GM21447 (cell line): ENCODE data around the gene WDR6.
"Not testable (repeated sequence)": the region's sequence is repeated elsewhere in the genome, so short reads cannot be mapped to it uniquely, and the experiment has no call there.

Experiments
- ATAC-seq: cut with Tn5 transposase; IDR thresholded peaks from one replicate; pipeline ENCODE4 v1.9.1; 2021; ENCODE audit not compliant: unreplicated experiment

Gene WDR6

DNA sequence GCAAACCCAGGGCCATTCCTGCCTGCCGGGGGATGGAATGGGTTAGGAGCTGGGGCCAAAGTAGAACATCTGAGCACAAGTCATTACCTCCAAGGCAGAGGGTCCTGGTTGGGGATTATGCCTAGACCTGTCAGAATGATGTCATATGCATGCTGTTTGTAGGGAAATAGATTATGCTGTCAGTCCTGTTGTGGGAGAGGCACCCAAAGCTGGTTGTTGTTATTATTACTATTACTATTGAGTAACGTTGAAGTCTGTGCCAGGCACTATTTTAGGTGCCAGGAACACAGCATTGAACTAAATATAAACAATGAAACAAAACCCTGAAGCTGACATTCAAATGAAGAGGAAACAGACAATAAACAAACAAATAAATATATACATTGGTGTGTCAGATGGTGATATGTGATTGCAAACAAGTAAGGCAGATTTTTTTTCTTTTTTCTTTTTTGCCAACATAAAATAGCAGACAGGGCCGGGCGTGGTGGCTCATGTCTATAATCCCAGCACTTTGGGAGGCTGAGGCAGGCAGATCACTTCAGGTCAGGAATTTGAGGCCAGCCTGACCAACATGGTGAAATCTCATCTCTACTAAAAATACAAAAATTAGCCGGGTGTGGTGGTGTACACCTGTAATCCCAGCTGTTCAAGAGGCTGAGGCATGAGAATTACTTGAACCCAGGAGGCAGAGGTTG, 15.2 kb upstream of the WDR6 start:
- ATAC-seq = no peak

DNA sequence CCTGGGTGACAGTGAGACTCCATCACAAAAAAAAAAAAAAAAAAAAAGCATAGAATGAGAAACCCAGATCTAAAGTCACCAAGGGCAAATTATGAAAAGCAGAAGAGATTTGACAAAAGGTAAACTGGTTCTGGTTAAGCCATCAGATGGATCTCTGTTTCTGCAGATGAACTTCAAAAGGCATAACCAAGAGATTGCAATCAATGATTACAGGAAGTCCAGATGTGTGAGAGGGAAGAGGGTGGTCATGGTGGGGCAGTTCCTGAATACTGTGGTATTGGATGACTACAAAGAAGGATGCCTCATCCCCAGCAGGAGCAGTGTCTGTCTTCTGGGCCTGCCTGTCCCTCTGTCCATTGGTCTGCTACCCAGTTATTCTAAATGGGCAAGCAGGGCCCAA, 13.4 kb upstream of the WDR6 start:
- ATAC-seq = no peak

DNA sequence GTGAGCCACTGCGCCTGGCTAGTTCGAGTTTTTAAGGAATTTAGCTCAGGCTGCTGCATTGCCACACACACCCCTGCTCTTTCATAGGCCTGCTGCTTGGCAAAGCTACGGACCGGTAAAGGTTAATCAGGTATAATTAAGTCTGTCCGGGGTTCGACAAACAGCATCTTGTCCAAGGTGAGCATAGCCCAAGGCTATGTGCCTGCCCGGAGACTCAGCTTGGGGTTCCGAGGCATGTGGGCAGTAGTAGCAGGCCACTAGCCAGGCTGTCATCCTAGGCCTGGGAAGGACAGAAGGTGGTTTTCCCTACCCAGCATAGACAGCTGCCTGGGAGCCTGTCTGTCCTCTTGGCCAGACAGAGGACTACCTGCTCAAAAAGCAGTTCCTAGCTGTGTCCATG, 10.6 kb upstream of the WDR6 start:
- ATAC-seq = no peak

DNA sequence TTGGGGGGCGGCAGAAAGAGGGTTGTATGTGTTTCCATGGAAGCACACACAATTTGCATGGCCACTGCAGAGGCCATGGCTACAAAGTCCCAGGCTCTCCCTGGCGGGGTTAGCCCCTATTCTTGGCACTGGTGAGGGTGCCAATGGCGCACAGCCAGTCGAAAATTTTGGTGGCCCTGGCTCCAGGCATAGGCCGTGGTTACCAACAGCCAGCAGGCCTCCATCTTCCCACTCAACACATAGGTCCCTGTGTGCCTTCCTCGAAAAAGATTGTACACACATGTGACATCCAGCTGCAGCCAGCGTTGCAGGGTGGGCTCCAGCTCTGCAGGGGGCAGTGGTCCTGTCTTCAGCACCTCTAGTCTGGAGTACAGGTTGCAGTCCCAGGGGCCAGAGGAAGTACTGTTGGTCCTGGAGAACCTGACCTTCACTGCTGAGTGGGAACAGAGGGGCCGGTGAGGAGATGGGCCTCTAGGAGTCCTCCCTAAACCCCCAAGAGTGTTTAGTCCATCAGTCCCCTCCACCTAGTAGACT, 10.0 kb upstream of the WDR6 start:
- ATAC-seq = no peak

DNA sequence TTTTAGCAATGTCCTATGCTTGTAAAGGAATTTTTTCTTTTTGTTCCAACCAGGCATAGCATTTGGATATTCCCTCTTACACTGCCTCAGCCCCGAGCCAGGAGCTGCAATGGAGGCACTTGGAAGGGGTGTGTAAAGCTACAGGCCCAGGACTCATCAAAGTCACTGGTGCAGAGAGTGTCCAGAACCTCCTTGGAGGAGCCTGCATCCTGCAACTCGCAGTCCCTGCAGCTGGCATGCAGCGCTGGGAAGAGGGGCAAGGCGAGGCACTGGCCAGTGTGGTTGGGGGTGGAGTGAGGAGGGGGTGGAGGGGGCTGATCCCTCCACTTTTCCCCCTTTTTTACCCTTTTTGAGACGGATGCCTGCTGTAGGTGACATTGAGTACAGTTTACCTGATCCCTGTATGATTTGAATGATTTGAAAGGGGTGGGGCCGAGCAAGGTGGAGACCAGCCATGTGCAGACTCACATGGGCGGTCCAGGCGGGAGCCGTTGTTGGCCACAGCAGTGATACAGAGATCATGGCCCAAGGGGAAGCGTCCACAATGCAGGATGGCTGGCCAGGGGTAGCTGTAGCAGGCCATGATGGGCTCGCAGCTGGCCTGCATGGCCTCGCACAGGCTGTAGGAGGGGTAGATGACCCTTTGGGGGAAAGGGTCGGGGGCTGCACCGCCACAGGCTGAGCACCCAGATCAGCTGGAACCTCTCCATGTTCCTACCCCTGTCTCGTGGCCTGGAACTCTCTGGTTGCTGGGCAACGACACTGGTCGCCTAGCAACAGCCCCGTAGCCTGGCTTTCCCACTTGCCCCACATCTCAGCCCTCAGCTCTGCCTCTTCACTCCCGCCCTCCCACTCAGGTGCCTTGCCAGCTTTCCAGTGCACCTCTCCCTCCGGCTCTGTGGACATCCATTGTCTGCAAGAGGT, 9.2 kb upstream of the WDR6 start:
- ATAC-seq = no peak

DNA sequence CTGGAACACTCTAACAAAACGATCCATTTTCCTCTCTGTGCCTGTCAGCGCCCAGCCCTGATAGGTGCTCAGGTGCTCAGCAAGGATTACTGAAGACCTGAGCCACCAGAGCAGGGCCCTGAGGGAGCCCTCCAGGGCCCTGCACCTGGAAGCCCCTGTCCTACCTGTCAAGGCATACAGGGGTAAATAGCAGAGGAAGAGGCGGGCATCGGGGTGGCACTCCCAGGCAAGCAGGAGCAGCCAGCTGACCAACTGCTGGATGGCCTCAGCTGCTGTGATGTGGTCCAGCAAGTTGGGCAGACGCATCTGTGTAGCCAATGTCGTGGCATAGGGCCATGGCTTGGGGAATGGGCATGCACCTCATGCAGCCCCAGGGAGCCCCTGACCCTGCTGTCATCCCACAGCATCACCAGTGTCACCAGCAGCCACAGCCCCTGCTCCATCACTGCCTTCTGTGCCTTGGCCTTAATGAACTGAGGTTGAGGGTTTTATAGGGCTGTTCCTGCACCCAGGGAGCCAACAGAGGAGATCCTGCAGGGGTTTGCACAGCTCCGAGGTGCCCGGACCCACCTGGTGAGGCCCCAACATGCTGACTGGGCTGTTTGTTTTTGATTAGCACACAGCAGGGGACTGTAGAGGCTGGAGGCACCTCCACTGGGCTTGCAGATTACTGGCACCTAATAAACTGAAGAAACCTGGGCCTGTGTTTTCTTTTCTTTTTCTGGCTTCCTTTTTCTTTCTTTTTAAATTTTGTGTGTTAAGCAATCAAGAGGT, 7.9 kb upstream of the WDR6 start:
- ATAC-seq = no peak

DNA sequence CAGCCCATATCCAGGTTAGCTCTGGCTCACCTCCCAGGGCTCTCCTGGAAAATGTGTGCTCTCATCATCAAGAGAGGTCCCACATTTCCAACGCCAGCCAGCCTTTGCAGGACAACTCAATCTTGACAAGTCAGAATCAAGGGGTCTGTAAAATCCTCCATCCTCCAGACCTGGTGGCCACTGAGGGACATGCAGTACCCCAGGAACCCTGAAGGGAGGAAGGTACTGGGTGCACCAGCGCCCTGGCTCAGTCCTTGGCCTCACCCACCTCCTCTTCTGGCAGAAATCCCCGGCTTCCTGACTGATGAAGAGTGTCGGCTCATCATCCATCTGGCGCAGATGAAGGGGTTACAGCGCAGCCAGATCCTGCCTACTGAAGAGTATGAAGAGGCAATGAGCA, 6.0 kb upstream of the WDR6 start:
- no peak for ATAC-seq

DNA sequence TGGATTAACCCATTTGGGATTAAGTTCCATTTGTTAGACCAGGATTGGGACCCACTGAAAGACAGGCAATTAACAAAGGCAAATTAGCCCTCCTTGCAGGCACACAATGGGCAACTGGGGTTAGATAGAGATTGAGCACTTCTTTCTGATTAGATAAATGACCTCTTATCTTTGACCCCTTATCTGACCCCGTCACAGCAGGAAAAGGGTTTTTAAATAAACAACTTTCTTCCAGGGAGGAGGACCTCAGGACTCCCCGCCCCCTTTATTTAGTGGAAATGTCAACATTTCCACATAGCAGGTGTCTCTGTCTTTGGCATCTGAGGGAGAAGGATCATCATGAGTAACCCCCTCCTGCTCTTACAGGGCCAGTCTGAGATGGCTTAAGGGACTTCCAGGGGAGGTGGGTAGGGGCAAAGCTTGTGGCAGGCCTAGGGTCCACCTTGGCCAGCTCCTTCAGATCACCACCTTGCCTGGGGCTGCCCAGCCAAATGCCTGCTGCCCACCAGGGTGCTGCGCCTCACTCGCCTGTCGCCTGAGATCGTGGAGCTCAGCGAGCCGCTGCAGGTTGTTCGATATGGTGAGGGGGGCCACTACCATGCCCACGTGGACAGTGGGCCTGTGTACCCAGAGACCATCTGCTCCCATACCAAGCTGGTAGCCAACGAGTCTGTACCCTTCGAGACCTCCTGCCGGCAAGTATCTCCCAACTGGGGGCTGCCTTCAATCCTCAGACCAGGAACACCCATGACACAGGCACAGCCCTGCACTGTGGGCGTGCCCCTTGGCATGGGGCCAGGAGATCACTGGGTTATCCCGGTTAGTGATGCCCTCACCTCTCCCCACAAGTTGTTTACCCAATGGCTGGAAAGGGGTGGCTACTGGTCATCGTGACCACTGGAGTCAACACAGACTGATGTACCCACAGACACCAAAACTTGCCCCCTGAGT, 2.6 kb upstream of the WDR6 start:
- ATAC-seq = no peak

DNA sequence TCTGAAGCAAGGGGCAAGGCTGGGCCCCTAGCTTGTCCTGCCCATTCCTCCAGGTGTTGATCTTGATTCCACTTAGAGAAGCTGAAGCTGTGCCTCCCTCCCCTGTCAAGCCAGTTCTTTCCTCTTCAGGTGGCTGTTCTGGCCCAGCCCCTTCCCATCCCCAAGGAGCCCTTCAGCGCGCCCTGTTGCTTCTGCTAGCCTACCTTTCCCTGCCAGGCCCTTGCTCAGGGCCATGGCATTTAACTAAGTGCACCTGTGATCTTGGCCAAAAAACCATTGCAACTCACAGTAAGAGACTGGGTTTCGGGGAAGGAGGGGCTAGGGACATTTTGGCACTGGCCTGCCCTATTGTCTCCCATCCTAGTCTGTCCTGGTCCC, 1.9 kb upstream of the WDR6 start:
- no peak for ATAC-seq

DNA sequence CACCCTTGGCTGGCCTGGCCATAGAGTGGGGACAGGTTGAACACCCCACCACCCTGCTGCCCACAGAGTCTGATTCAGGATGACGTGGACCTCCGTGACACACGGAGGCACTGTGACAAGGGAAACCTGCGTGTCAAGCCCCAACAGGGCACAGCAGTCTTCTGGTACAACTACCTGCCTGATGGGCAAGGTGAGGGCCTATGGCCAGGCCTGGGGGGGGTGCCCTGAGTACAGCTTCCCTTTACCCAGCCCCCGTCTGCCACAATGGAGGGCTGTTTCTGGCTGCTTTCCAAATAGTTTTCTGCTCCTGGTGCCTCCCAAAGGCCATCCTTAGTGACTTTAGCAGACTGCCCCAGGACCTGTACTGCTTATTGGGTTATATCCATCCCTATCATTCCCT, 1.2 kb upstream of the WDR6 start:
- ATAC-seq = no peak

DNA sequence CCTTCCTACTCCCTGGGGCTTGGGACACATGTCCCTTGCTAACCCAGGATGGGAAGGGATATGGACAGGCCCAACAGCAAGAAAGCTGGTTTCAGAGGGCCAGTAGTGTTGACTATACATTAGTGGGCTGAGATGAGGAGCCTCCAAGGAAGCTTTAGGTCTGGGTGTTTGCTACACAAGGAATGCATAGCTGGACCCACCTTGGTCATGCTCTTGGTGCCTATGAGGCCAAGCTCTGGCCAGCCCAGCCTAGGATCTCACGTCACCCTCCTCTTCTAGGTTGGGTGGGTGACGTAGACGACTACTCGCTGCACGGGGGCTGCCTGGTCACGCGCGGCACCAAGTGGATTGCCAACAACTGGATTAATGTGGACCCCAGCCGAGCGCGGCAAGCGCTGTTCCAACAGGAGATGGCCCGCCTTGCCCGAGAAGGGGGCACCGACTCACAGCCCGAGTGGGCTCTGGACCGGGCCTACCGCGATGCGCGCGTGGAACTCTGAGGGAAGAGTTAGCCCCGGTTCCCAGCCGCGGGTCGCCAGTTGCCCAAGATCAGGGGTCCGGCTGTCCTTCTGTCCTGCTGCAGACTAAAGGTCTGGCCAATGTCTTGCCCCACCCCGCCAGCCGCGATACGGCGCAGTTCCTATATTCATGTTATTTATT, 653 bp upstream of the WDR6 start:
- ATAC-seq = peak; percentile 1

DNA sequence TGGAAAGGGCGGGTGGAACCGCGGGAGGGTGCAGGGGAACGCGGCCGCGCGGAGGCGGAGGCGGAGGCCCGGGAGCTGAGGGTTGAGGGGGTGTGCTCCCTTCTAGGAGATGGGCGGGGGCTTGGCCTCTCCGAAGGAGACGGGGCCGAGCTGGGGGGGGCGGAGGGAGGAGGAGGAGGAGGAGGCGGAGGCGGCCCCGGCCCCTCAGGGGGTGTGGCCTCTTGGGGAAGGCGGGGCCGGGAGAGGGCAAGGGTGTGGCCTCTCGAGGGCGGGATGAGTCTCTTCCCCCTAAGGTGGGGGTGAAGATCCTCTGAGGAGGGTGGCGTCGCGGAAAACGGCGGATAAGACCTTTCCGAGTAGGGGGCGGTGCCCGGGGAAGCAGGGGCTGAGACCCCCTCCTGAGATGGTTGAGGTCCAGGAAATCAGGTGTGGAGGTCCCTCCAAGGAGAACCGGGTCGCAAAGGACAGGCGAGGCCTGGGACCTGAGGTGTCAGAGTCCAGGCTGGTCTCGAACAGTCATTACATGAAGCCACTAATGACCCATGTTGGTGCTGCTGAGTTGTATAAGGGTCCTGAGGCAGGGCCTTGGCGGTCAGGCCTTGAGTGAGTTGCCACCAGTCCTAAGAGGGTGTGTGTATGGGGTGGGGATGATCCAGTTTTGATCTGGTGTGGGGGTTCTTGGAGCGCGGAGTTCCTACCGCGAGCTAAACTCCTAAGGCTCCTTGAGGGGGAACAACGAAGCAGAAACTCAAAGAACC, 759 bp downstream of the WDR6 start:
- ATAC-seq = peak; percentile 36

DNA sequence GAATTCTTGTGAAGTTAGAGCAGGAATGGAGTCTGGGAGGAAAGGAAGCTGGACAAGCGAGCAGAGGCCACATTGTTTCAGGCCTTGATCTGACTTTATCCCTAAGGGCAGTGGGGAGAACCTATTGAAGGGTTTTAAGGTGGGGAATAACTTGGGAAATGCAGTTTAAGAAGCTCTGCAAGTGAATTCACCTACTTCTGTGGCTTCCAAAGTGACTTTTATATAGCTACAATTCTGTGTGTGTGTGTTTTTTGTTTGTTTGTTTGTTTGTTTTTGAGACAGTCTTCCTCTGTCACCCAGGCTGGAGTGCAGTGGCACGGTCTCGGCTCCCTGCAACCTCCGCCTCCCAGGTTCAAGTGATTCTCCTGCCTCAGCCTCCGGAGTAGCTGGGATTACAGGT, 1.4 kb downstream of the WDR6 start:
- not testable (repeated sequence) for ATAC-seq

DNA sequence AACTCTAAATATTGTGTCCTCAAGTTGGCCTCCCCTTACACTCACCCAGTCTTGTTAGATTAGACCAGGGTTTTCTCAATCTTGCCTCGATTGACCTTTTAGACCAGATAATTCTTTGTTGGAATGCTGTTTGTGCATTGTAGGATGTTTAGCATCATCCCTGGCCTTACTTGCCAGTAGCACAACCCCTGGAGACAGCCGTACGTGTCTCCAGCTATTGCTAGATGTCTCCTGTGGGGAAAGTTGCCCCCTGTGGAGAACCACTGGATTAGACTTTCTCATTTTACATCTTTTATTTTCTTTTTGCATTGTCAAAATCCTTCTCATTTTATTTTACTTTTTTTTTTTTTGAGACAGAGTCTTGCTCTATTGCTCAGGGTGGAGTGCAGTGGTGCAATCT, 2.2 kb downstream of the WDR6 start:
- ATAC-seq = no peak

DNA sequence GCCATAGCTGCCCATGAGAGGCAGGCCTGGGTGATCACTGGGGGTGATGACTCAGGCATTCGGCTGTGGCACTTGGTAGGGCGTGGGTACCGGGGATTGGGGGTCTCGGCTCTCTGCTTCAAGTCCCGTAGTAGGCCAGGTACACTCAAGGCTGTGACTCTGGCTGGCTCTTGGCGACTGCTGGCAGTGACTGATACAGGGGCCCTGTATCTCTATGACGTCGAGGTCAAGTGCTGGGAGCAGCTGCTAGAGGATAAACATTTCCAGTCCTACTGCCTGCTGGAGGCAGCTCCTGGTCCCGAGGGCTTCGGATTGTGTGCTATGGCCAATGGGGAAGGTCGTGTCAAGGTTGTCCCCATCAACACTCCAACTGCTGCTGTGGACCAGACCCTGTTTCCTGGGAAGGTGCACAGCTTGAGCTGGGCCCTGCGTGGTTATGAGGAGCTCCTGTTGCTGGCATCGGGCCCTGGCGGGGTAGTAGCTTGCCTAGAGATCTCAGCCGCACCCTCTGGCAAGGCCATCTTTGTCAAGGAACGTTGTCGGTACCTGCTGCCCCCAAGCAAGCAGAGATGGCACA, 5.3 kb downstream of the WDR6 start:
- ATAC-seq = no peak

DNA sequence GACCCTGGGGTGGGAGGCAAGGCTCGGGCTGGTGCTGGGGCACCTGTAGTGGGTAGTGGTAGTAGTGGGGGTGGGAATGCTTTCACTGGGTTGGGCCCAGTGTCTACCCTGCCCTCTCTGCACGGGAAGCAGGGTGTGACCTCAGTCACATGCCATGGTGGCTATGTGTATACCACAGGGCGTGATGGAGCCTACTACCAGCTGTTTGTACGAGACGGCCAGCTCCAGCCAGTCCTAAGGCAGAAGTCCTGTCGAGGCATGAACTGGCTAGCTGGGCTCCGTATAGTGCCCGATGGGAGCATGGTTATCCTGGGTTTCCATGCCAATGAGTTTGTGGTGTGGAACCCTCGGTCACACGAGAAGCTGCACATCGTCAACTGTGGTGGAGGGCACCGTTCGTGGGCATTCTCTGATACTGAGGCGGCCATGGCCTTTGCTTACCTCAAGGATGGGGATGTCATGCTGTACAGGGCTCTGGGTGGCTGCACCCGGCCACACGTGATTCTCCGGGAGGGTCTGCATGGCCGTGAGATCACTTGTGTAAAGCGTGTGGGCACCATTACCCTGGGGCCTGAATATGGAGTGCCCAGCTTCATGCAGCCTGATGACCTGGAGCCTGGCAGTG, 6.0 kb downstream of the WDR6 start:
- no peak for ATAC-seq

DNA sequence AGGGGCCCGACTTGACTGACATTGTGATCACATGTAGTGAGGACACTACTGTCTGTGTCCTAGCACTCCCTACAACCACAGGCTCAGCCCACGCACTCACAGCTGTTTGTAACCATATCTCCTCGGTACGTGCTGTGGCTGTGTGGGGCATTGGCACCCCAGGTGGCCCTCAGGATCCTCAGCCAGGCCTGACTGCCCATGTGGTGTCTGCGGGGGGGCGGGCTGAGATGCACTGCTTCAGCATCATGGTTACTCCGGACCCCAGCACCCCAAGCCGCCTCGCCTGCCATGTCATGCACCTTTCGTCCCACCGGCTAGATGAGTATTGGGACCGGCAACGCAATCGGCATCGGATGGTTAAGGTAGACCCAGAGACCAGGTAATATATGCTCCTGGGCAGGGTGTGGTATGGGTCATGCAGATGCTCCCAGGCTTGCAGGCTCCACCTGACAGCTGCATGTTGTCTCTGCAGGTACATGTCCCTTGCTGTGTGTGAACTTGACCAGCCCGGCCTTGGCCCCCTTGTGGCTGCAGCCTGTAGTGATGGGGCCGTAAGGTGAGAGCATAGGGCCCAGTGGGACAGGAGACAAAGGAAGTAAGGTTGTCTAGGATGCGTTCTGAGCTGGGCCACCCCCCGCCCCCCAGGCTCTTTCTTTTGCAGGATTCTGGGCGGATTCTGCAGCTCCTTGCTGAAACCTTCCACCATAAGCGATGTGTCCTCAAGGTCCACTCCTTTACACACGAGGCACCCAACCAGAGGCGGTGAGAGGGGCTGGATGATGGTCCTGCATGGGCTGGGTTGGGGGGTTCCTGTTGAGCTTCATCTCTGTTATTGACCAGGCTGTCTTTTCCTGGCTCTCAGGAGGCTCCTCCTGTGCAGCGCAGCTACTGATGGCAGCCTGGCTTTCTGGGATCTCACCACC, 6.8 kb downstream of the WDR6 start:
- ATAC-seq = no peak
